ENCODE measurements around the gene ROR1. TPM values are rescaled to one million over a fixed set of nuclear protein-coding genes. Genes with fewer than 3 reads are reported as not detected.

Gene ROR1
- total RNA-seq, 2 experiments from 2014 or later, result not detected

GRCh38 chr1:63977466-63977865 is 203.6 kb downstream of the ROR1 start:
- no peaks in the 10 kb centered on the region for H3K36me3 Mint-ChIP-seq (ENCODE audit: low read depth)
- intact Hi-C loops (cut with micrococcal nuclease), result no loop called here
- no peak for DNase-seq
- no peak for TF ChIP-seq CTCF (IDR thresholded peaks at IDR 0.05)
- no peaks in the 10 kb centered on the region for H3K9me3 Mint-ChIP-seq
- peaks cover 5% of the 10 kb centered on the region for H3K27me3 Mint-ChIP-seq
- H3K4me1 Mint-ChIP-seq (ENCODE audit: low read depth), result no peaks in the 10 kb centered on the region
- ATAC-seq, result no peak
- H3K4me3 Mint-ChIP-seq, result no peak overlapping the region
- ChIA-PET CTCF (no interaction called here), POLR2A (no interaction called here)
- H3K27ac Mint-ChIP-seq, result no peak overlapping the region

- Mint-ChIP-seq H3K4me3 (no peak overlapping the region), H3K9me3 (no peaks in the 10 kb centered on the region), H3K4me1 (ENCODE audit: low read depth) (no peaks in the 10 kb centered on the region), H3K36me3 (ENCODE audit: low read depth) (no peaks in the 10 kb centered on the region), H3K27me3 (peaks cover 5% of the 10 kb centered on the region), H3K27ac (no peak overlapping the region)
- CTCF ChIA-PET, result no interaction called here
- no peak for DNase-seq
- POLR2A ChIA-PET, result no interaction called here
- ATAC-seq, result no peak
- no peak for TF ChIP-seq CTCF (IDR thresholded peaks at IDR 0.05)
- intact Hi-C loops (cut with micrococcal nuclease), result no loop called here
Measured at GRCh38 chr1:63980740-63981407, 207.1 kb downstream of the ROR1 start.

- Mint-ChIP-seq H3K36me3 (ENCODE audit: low read depth) (no peaks in the 10 kb centered on the region), H3K4me3 (no peak overlapping the region), H3K9me3 (no peaks in the 10 kb centered on the region), H3K27me3 (peaks cover 2% of the 10 kb centered on the region), H3K4me1 (ENCODE audit: low read depth) (no peaks in the 10 kb centered on the region), H3K27ac (no peak overlapping the region)
- intact Hi-C loops (cut with micrococcal nuclease), result no loop called here
- CTCF ChIA-PET, result no interaction called here
- POLR2A ChIA-PET, result no interaction called here
- no peak for TF ChIP-seq CTCF (IDR thresholded peaks at IDR 0.05)
- ATAC-seq, result no peak
- DNase-seq, result no peak
Measured at GRCh38 chr1:63981408-63981773, 207.6 kb downstream of the ROR1 start.

GRCh38 chr1:63982201-63982600 is 208.4 kb downstream of the ROR1 start:
- Mint-ChIP-seq H3K4me1 (ENCODE audit: low read depth) (no peaks in the 10 kb centered on the region), H3K27me3 (peaks cover 2% of the 10 kb centered on the region), H3K4me3 (no peak overlapping the region), H3K27ac (no peak overlapping the region), H3K9me3 (no peaks in the 10 kb centered on the region), H3K36me3 (ENCODE audit: low read depth) (no peaks in the 10 kb centered on the region)
- POLR2A ChIA-PET, result no interaction called here
- TF ChIP-seq CTCF (IDR thresholded peaks at IDR 0.05), result no peak
- ATAC-seq (no peak), DNase-seq (no peak)
- intact Hi-C loops (cut with micrococcal nuclease), result no loop called here
- CTCF ChIA-PET, result no interaction called here

- intact Hi-C loops (cut with micrococcal nuclease), result no loop called here
- DNase-seq (no peak), ATAC-seq (no peak)
- H3K27me3 Mint-ChIP-seq, result peaks cover 2% of the 10 kb centered on the region
- H3K9me3 Mint-ChIP-seq, result no peaks in the 10 kb centered on the region
- H3K36me3 Mint-ChIP-seq (ENCODE audit: low read depth), result no peaks in the 10 kb centered on the region
- H3K4me1 Mint-ChIP-seq (ENCODE audit: low read depth), result no peaks in the 10 kb centered on the region
- H3K4me3 Mint-ChIP-seq, result no peak overlapping the region
- no peak for TF ChIP-seq CTCF (IDR thresholded peaks at IDR 0.05)
- ChIA-PET POLR2A (interaction anchor here (1.4 kb wide), 1 partner anchor 23 kb away, joined by 3 read pairs; no protein-coding TSS in a partner anchor), CTCF (no interaction called here)
- H3K27ac Mint-ChIP-seq, result no peak overlapping the region
Measured at GRCh38 chr1:63983391-63984256, 209.8 kb downstream of the ROR1 start.

Measured in activated CD8-positive, alpha-beta T cell treated with anti-CD3 and anti-CD28 coated beads for 36 hours (primary cell).